Neuronal stem cell (in vitro differentiated cells): ENCODE measurements around the gene STOX2.

Source experiments
- DNase-seq: peaks from one replicate; pipeline ENCODE4 v3.0.0-alpha.2; 2013; ENCODE audit warnings: low spot score
- H2AFZ ChIP-seq: one replicate; pipeline ENCODE4 v1.6.1; 2013; ENCODE audit warnings: mild to moderate bottlenecking, low read length, inconsistent platforms
- H2AK5ac ChIP-seq: 2 replicates; pipeline ENCODE4 v1.6.1; 2013; ENCODE audit warnings: low read depth, mild to moderate bottlenecking, inconsistent platforms, low read length, moderate library complexity, mixed read lengths
- H2BK120ac ChIP-seq: 2 replicates; pipeline ENCODE4 v1.6.1; 2013; ENCODE audit warnings: low read depth, mild to moderate bottlenecking, inconsistent platforms, low read length, moderate library complexity, mixed read lengths
- H2BK12ac ChIP-seq: one replicate; pipeline ENCODE4 v1.6.1; 2013; ENCODE audit warnings: low read length, inconsistent platforms
- H2BK15ac ChIP-seq: 2 replicates; pipeline ENCODE4 v1.6.1; 2013; ENCODE audit warnings: mild to moderate bottlenecking, low read length, inconsistent platforms, mixed read lengths
- H2BK5ac ChIP-seq: one replicate; pipeline ENCODE4 v1.6.1; 2013; ENCODE audit warnings: inconsistent platforms, mild to moderate bottlenecking, low read length, moderate library complexity
- H3K14ac ChIP-seq: one replicate; pipeline ENCODE4 v1.6.1; 2013; ENCODE audit warnings: low read length, inconsistent platforms
- H3K18ac ChIP-seq: 2 replicates; pipeline ENCODE4 v1.6.1; 2013; ENCODE audit warnings: low read length, inconsistent platforms
- H3K23ac ChIP-seq: 2 replicates; pipeline ENCODE4 v1.6.1; 2013; ENCODE audit warnings: low read depth, mild to moderate bottlenecking, mixed read lengths, low read length, inconsistent platforms; ENCODE audit not compliant: poor library complexity
- H3K27ac ChIP-seq: replicated peaks from 3 replicates; pipeline ENCODE4 v1.5.1; 2013; ENCODE audit warnings: low read length, inconsistent platforms
- H3K27me3 ChIP-seq, 3 experiments: 2 replicates each; pipeline ENCODE4 v1.6.1; 2013; ENCODE audit warnings: low read length in 3 of 3, mild to moderate bottlenecking in 2 of 3, inconsistent platforms in 1 of 3, low read depth in 1 of 3, mixed read lengths in 1 of 3, moderate library complexity in 1 of 3; ENCODE audit not compliant: control insufficient read depth in 3 of 3, insufficient read depth in 3 of 3
- H3K36me3 ChIP-seq, 2 donors: replicated peaks in 1 of 2; 2 replicates each; pipeline ENCODE4 v1.6.1; 2013; ENCODE audit warnings: low read length in 2 of 2; ENCODE audit not compliant: control insufficient read depth in 2 of 2, insufficient read depth in 2 of 2
- H3K4ac ChIP-seq: 2 replicates; pipeline ENCODE4 v1.6.1; 2013; ENCODE audit warnings: inconsistent platforms, mild to moderate bottlenecking, low read length, moderate library complexity
- H3K4me1 ChIP-seq, 2 donors: 1 replicate in 1 of 2; 2 replicates in 1 of 2; pipeline ENCODE4 v1.6.1; 2013; ENCODE audit warnings: low read length in 2 of 2, low read depth in 1 of 2; ENCODE audit not compliant: control insufficient read depth in 2 of 2, insufficient read depth in 1 of 2
- H3K4me2 ChIP-seq: one replicate; pipeline ENCODE4 v1.6.1; 2013; ENCODE audit warnings: mild to moderate bottlenecking, low read length, inconsistent platforms; ENCODE audit not compliant: insufficient read depth, poor library complexity, severe bottlenecking
- H3K4me3 ChIP-seq, 2 donors: 2 replicates each; pipeline ENCODE4 v1.5.1; 2013; ENCODE audit warnings: low read length in 2 of 2, mild to moderate bottlenecking in 2 of 2, inconsistent platforms in 1 of 2, moderate library complexity in 1 of 2
- H3K79me1 ChIP-seq: one replicate; pipeline ENCODE4 v1.6.1; 2013; ENCODE audit warnings: low read depth, mild to moderate bottlenecking, inconsistent platforms, low read length, moderate library complexity
- H3K9ac ChIP-seq: one replicate; pipeline ENCODE4 v1.6.1; 2013; ENCODE audit warnings: mild to moderate bottlenecking, low read depth, low read length, inconsistent platforms; ENCODE audit not compliant: poor library complexity
- H3K9me3 ChIP-seq, 2 donors: replicated peaks in 1 of 2; 2 replicates each; pipeline versions ENCODE3 to v1.6.1; 2013; ENCODE audit warnings: low read length in 2 of 2, mild to moderate bottlenecking in 2 of 2, inconsistent platforms in 1 of 2, low read depth in 1 of 2, mixed read lengths in 1 of 2, moderate library complexity in 1 of 2; ENCODE audit not compliant: control insufficient read depth in 2 of 2, insufficient read depth in 1 of 2
- H4K8ac ChIP-seq: one replicate; pipeline ENCODE4 v1.6.1; 2013; ENCODE audit warnings: low read depth, mild to moderate bottlenecking, inconsistent platforms, low read length, moderate library complexity
- H4K91ac ChIP-seq: one replicate; pipeline ENCODE4 v1.6.1; 2013; ENCODE audit warnings: low read length, low read depth, mild to moderate bottlenecking, inconsistent platforms; ENCODE audit not compliant: poor library complexity
- WGBS, 2 donors: extraction: QIAGEN DNeasy Blood & Tissue Kit; methylation state at CpG; one replicate each; pipeline ENCODE4 v1.1.7; 2013; ENCODE audit warnings: missing lambda C conversion rate in 2 of 2, mixed read lengths in 1 of 2; ENCODE audit not compliant: insufficient read length in 2 of 2, insufficient replicate concordance in 1 of 2; ENCODE audit errors: extremely low coverage in 2 of 2; 5-methylcytosine and 5-hydroxymethylcytosine counted together

Gene STOX2

DNA sequence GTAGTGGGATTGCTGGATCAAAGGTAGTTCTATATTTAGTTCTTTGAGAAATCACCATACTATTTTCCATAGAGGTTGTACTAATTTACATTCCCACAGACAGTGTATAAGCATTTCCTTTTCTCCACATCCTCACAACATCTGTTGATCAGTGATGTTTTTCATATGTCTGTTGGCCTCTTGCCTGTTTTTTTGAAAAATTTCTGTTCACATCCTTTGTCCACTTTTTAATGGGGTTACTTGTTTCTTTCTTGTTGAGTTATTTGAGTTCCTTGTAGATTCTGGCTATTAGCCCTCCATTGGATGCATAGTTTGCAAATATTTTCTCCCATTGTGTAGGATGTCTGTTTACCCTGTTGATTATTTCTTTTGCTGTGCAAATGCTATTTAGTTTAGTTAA is 72.6 kb downstream of the STOX2 start:
- Histone ChIP-seq H3K18ac (no peak overlapping the region), H2AFZ (no peak overlapping the region), H2BK15ac (no peak overlapping the region), H3K79me1 (no peaks in the 10 kb centered on the region), H3K14ac (no peak overlapping the region), H3K9ac (no peak overlapping the region), H2BK5ac (no peak overlapping the region), H2BK120ac (no peak overlapping the region), H3K4ac (no peak overlapping the region), H2BK12ac (no peak overlapping the region), H2AK5ac (no peak overlapping the region), H4K91ac (no peak overlapping the region), H3K36me3 (no peaks in the 10 kb centered on the region), H3K27me3 (no peaks in the 10 kb centered on the region), H3K27ac (no peak overlapping the region), H4K8ac (no peak overlapping the region), H3K23ac (no peak overlapping the region), H3K4me2 (no peak overlapping the region), H3K4me3 (no peak overlapping the region), H3K4me1 (no peaks in the 10 kb centered on the region), H3K9me3 (peaks cover 0 to 15% of the 10 kb centered on the region in 2 donors)
- no peak for DNase-seq

DNA sequence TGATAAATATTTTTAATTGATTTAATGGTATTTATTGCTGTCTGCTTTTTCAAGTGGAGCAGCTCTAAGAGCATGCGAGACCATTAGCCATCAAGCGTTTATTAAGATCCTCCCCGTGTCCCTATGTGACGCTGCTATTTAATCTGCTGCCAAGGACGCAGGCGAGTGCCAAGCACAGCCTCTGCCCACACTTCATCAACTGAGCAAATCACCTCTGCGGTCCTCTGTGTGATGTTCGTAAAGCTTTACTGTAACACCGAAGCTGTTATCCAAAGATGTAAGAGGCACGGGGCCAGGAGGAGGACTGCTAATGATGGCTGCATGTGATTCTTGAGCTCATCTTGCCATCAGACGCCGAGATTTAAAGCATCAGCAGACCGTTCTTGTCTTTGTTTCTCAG is 79.5 kb downstream of the STOX2 start:
- Histone ChIP-seq H3K79me1 (no peaks in the 10 kb centered on the region), H3K36me3 (no peaks in the 10 kb centered on the region), H3K27me3 (no peaks in the 10 kb centered on the region), H4K8ac (no peak overlapping the region), H2BK5ac (no peak overlapping the region), H2BK12ac (no peak overlapping the region), H3K9me3 (no peaks in the 10 kb centered on the region), H2BK120ac (no peak overlapping the region), H4K91ac (no peak overlapping the region), H2BK15ac (no peak overlapping the region), H3K4ac (no peak overlapping the region), H3K4me3 (no peak overlapping the region), H3K14ac (no peak overlapping the region), H3K18ac (no peak overlapping the region), H3K27ac (no peak overlapping the region), H3K9ac (no peak overlapping the region), H2AFZ (no peak overlapping the region), H3K4me2 (no peak overlapping the region), H3K23ac (no peak overlapping the region), H3K4me1 (peaks cover 21% of the 10 kb centered on the region in 2 donors), H2AK5ac (no peak overlapping the region)
- no CpG with 5 or more reads among the region's 13 CpGs for WGBS, 2 donors
- DNase-seq: no peak

DNA sequence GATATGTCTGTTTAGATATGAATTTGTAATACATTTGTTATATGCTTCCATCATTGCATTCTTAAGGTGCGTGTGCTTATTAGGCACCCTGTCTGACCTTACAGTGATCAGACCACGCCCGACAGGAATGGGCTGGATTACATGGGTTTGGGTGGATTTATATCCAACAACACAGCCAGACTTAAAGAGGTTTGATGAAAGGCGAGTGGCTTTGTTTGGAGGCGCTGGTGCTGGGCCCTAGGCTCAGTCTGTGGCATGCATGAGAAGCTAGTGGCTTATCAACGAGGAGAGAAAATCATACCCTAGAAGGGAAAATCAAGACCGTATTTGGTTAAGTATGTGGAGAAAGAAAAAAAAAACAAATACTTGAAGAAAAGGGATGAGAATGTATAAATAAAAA is 80.7 kb downstream of the STOX2 start:
- Histone ChIP-seq H2BK5ac (no peak overlapping the region), H3K4me3 (no peak overlapping the region), H2BK120ac (no peak overlapping the region), H2AFZ (no peak overlapping the region), H4K91ac (no peak overlapping the region), H3K36me3 (peaks cover 0 to 3% of the 10 kb centered on the region in 2 donors), H2BK12ac (no peak overlapping the region), H3K23ac (no peak overlapping the region), H2AK5ac (no peak overlapping the region), H3K79me1 (no peaks in the 10 kb centered on the region), H3K4me2 (no peak overlapping the region), H3K9me3 (no peaks in the 10 kb centered on the region), H3K4me1 (peaks cover 21% of the 10 kb centered on the region in 2 donors), H3K14ac (no peak overlapping the region), H3K18ac (no peak overlapping the region), H3K9ac (no peak overlapping the region), H3K27me3 (no peaks in the 10 kb centered on the region), H3K27ac (no peak overlapping the region), H4K8ac (no peak overlapping the region), H2BK15ac (no peak overlapping the region), H3K4ac (no peak overlapping the region)
- DNase-seq: no peak
- WGBS, 2 donors: no CpG with 5 or more reads among the region's 7 CpGs

DNA sequence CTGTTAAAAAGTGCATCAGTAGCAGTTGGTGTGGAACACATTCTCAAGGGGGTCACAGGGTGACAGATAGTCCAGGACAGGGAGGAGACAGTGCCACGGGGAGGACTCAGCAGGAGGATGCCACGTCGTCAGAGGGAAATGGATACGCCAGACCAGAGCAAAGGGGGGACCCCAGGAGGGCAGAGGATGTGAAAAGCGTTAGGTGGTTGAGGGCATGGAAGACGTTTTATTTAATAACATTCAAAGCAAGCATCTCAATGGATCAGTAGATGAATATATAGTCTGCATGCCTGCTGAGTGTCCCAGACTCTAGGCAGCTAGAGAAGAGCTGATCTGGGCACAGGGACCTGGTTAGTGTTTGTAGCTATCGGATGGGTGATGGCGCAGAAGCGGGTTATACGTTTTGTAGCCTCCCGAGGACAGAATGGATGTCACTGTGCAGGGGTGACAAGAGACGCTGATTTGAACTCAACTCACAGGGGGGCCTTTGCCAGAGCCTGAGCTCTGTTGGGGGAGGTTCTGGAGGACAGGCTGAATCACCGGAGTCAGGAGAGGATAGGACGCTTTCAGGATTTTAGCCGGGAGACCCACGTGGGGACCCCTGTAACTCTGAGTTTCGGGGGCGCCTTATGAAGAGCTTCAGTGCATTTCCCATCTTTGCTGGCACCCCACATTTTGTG is 81.3 kb downstream of the STOX2 start:
- H3K23ac ChIP-seq: no peak overlapping the region

More for the DNA sequence above, 81.3 kb downstream of the STOX2 start:
- Histone ChIP-seq H2AK5ac (peak overlapping the region; percentile 59), H2BK5ac (peak overlapping the region; percentile 40), H3K9me3 (no peaks in the 10 kb centered on the region), H3K36me3 (peaks cover 0 to 3% of the 10 kb centered on the region in 2 donors), H3K79me1 (no peaks in the 10 kb centered on the region), H3K4me3 (no peak overlapping the region), H2BK15ac (no peak overlapping the region), H3K27me3 (no peaks in the 10 kb centered on the region), H2BK120ac (no peak overlapping the region), H3K4me2 (no peak overlapping the region), H3K14ac (no peak overlapping the region), H2BK12ac (no peak overlapping the region), H3K4ac (no peak overlapping the region), H2AFZ (peak overlapping the region; percentile 69), H3K4me1 (peaks cover 21% of the 10 kb centered on the region in 2 donors), H3K9ac (no peak overlapping the region), H3K18ac (peak overlapping the region; percentile 30), H3K27ac (no peak overlapping the region), H4K8ac (no peak overlapping the region), H4K91ac (no peak overlapping the region)
- DNase-seq: no peak
- no CpG with 5 or more reads among the region's 18 CpGs for WGBS, 2 donors
